Esophagus muscularis mucosa (tissue), 4 donors: Measurements from ENCODE around the gene HES1. TPM values are rescaled to one million over a fixed set of nuclear protein-coding genes. Genes with fewer than 3 reads are reported as not detected.

Experiments
- DNase-seq: peaks from one replicate; pipeline ENCODE4 v3.0.0-alpha.2; 2017; ENCODE audit errors: extremely low spot score
- H3K27ac ChIP-seq, 4 donors: fragments of 200-600 bp; sonication (generic); replicated peaks in 1 of 4; 1 replicate in 3 of 4; 2 replicates in 1 of 4; pipeline ENCODE4 v1.5.1; 2016 to 2019; ENCODE audit warnings: mild to moderate bottlenecking in 1 of 4
- H3K27me3 ChIP-seq, 4 donors: fragments of 200-600 bp; sonication (generic); one replicate each; pipeline versions ENCODE4 v1.5.1 to v1.6.0; 2016 to 2019
- H3K36me3 ChIP-seq, 4 donors: fragments of 200-600 bp; sonication (generic); one replicate each; pipeline ENCODE4 v1.5.1; 2016 to 2019
- H3K4me1 ChIP-seq, 4 donors: fragments of 200-600 bp; sonication (generic); one replicate each; pipeline ENCODE4 v1.5.1; 2016 to 2019
- H3K4me3 ChIP-seq, 4 donors: fragments of 200-600 bp; sonication (generic); 1 replicate in 2 of 4; 2 replicates in 2 of 4; pipeline ENCODE4 v1.5.1; 2016 to 2019; ENCODE audit warnings: mild to moderate bottlenecking in 4 of 4, moderate library complexity in 1 of 4
- H3K9me3 ChIP-seq, 4 donors: fragments of 200-600 bp; sonication (generic); 1 replicate in 3 of 4; 2 replicates in 1 of 4; pipeline ENCODE4 v1.5.1; 2016 to 2019
- CTCF ChIP-seq, 3 experiments: fragments of 200-600 bp in 2 of 3; fragments of 450-650 bp in 1 of 3; sonication (generic) in 2 of 3; IDR thresholded peaks; one replicate each; pipeline ENCODE4 v1.5.1; 2017 to 2019; ENCODE audit warnings: antibody characterized with exemption in 3 of 3, mild to moderate bottlenecking in 2 of 3, moderate library complexity in 1 of 3
- EP300 ChIP-seq: sonication (generic); formaldehyde crosslinking; IDR thresholded peaks from one replicate; pipeline ENCODE4 v1.6.1; 2017; ENCODE audit warnings: antibody characterized with exemption
- POLR2A ChIP-seq: fragments of 450-650 bp; IDR thresholded peaks from one replicate; pipeline ENCODE4 v1.6.1; 2017; ENCODE audit warnings: antibody characterized with exemption, moderate library complexity, mild to moderate bottlenecking, low read depth
- POLR2AphosphoS5 ChIP-seq, 2 donors: sonication (generic); formaldehyde crosslinking; IDR thresholded peaks; one replicate each; pipeline ENCODE4 v1.6.1; 2017; ENCODE audit warnings: antibody characterized with exemption in 2 of 2
- WGBS: methylation state at CpG from one replicate; pipeline ENCODE4 v1.1.5; 2018; 5-methylcytosine and 5-hydroxymethylcytosine counted together
- intact Hi-C: fragments of 100-400 bp; cut with DNase I; formaldehyde crosslinking; loops from one replicate; pipeline ENCODE4 v1.15.1; 2023
- total RNA-seq, 4 donors: library from RNA; depleted of rRNA; stranded (reverse); fragments of >200 nt; gene quantifications; one replicate each; pipeline versions ENCODE4 v1.1.0 to v1.2.1, GENCODE V29; 2016

The HES1 gene
- total RNA-seq, 4 donors from 2014 or later, result 12.0 to 32.3 (median 26.9) TPM

GRCh38 chr3:194164861-194165260 is 28.9 kb downstream of the HES1 start:
- Histone ChIP-seq H3K27ac (no peak overlapping the region), H3K27me3 (no peaks in the 10 kb centered on the region), H3K4me3 (no peak overlapping the region), H3K9me3 (no peaks in the 10 kb centered on the region), H3K36me3 (no peaks in the 10 kb centered on the region), H3K4me1 (peaks cover 8 to 18% (median 14%) of the 10 kb centered on the region in 4 donors)
- WGBS, result 94% methylated on average over 5 of the region's 5 CpGs
- TF ChIP-seq CTCF (IDR thresholded peaks at IDR 0.05), result no peak
- TF ChIP-seq EP300, result no peak
- no peak for TF ChIP-seq POLR2AphosphoS5 (IDR thresholded peaks at IDR 0.05)
- no peak for TF ChIP-seq POLR2A
- DNase-seq, result no peak
- intact Hi-C loops, result no loop called here

GRCh38 chr3:194165271-194166018 is 29.5 kb downstream of the HES1 start:
- Histone ChIP-seq H3K36me3 (no peaks in the 10 kb centered on the region), H3K27me3 (no peaks in the 10 kb centered on the region), H3K27ac (no peak overlapping the region), H3K4me3 (no peak overlapping the region), H3K4me1 (peaks cover 8 to 18% (median 14%) of the 10 kb centered on the region in 4 donors), H3K9me3 (no peaks in the 10 kb centered on the region)
- intact Hi-C loops, result no loop called here
- TF ChIP-seq POLR2AphosphoS5 (IDR thresholded peaks at IDR 0.05), result no peak
- no peak for DNase-seq
- 88% methylated on average over 7 of the region's 7 CpGs for WGBS

GRCh38 chr3:194166682-194167479 is 30.9 kb downstream of the HES1 start:
- H3K4me3 ChIP-seq, result peak overlapping the region in 3 of 4 donors; percentile 7 to 28 (median 18)
- no peak for DNase-seq
- no peaks in the 10 kb centered on the region for H3K9me3 ChIP-seq
- WGBS, result 26% methylated on average over 16 of the region's 16 CpGs
- no peaks in the 10 kb centered on the region for H3K27me3 ChIP-seq
- H3K27ac ChIP-seq, result peak overlapping the region in 1 of 4 donors; percentile 24
- intact Hi-C loops, result no loop called here
- TF ChIP-seq CTCF (IDR thresholded peaks at IDR 0.05) (no peak), POLR2A (no peak), POLR2AphosphoS5 (IDR thresholded peaks at IDR 0.05) (no peak), EP300 (no peak)
- H3K4me1 ChIP-seq, result peaks cover 8 to 18% (median 14%) of the 10 kb centered on the region in 4 donors
- no peaks in the 10 kb centered on the region for H3K36me3 ChIP-seq

GRCh38 chr3:194167480-194168282 is 31.7 kb downstream of the HES1 start:
- H3K9me3 ChIP-seq, result no peaks in the 10 kb centered on the region
- intact Hi-C loops, result no loop called here
- no peak for TF ChIP-seq CTCF (IDR thresholded peaks at IDR 0.05)
- no peak for TF ChIP-seq EP300
- TF ChIP-seq POLR2A, result no peak
- TF ChIP-seq POLR2AphosphoS5 (IDR thresholded peaks at IDR 0.05), result no peak
- H3K27me3 ChIP-seq, result no peaks in the 10 kb centered on the region
- H3K4me1 ChIP-seq, result peaks cover 8 to 18% (median 14%) of the 10 kb centered on the region in 4 donors
- no peak overlapping the region for H3K27ac ChIP-seq
- H3K4me3 ChIP-seq, result no peak overlapping the region
- WGBS, result 78% methylated on average over 5 of the region's 5 CpGs
- H3K36me3 ChIP-seq, result no peaks in the 10 kb centered on the region
- DNase-seq, result no peak

- WGBS, result 94% methylated on average over 3 of the region's 3 CpGs
- TF ChIP-seq CTCF (IDR thresholded peaks at IDR 0.05) (no peak), POLR2A (no peak), POLR2AphosphoS5 (IDR thresholded peaks at IDR 0.05) (no peak), EP300 (no peak)
- intact Hi-C loops, result no loop called here
Observed at GRCh38 chr3:194168994-194169393, 33.0 kb downstream of the HES1 start.

More at GRCh38 chr3:194168994-194169393, 33.0 kb downstream of the HES1 start:
- no peak for DNase-seq
- Histone ChIP-seq H3K4me1 (peaks cover 8 to 18% (median 14%) of the 10 kb centered on the region in 4 donors), H3K36me3 (no peaks in the 10 kb centered on the region), H3K4me3 (no peak overlapping the region), H3K9me3 (no peaks in the 10 kb centered on the region), H3K27me3 (no peaks in the 10 kb centered on the region), H3K27ac (no peak overlapping the region)
